HepG2 (cell line): Measurements from ENCODE around the gene ANKRD11.

ENCODE experiments used
- NFE2 ChIP-seq: sonication (generic); formaldehyde crosslinking; IDR thresholded peaks from 2 replicates; pipeline ENCODE4 v1.4.0; 2020; ENCODE audit warnings: missing genetic modification reagents
- NFIC ChIP-seq: IDR thresholded peaks from 2 replicates; pipeline ENCODE4 v1.6.1; 2012; ENCODE audit warnings: mild to moderate bottlenecking, low read length, inconsistent platforms
- SMC3 ChIP-seq: IDR thresholded peaks from 2 replicates; pipeline ENCODE4 v1.6.1; 2011; ENCODE audit warnings: low read length, improper control_type of control experiment
- SSRP1 ChIP-seq: IDR thresholded peaks from 2 replicates; pipeline ENCODE4 v1.6.1; 2016; ENCODE audit warnings: control low read depth
- SUZ12 ChIP-seq: fragments of 150-350 bp; IDR thresholded peaks from 2 replicates; pipeline ENCODE4 v1.6.1; 2014; ENCODE audit warnings: low read depth, low read length
- TAF1 ChIP-seq: sonication (generic); formaldehyde crosslinking; IDR thresholded peaks from 2 replicates; pipeline ENCODE4 v1.4.0; 2020; ENCODE audit warnings: missing genetic modification reagents
- ZNF3 ChIP-seq: IDR thresholded peaks from 2 replicates; pipeline ENCODE4 v1.7.0; 2017; ENCODE audit warnings: inconsistent platforms
- ZNF333 ChIP-seq: sonication (generic); formaldehyde crosslinking; IDR thresholded peaks from 2 replicates; pipeline ENCODE4 v1.4.0; 2020; ENCODE audit warnings: mild to moderate bottlenecking, missing genetic modification reagents, borderline replicate concordance

- no peak for TF ChIP-seq SUZ12
- TF ChIP-seq TAF1 (CRISPR knock-in tag) = no peak
- TF ChIP-seq ZNF3 = no peak
- no peak for TF ChIP-seq SMC3
- TF ChIP-seq NFE2 = no peak
- no peak for TF ChIP-seq ZNF333 (CRISPR knock-in tag)
- no peak for TF ChIP-seq SSRP1 (CRISPR knock-in tag)
- TF ChIP-seq NFIC = no peak
Observed at GRCh38 chr16:89512453-89512852, 22.1 kb upstream of the ANKRD11 start.
